Uterine smooth muscle cell (primary cell): ENCODE measurements around the gene SLC4A2. TPM values are rescaled to one million over a fixed set of nuclear protein-coding genes. Genes with fewer than 3 reads are reported as not detected.

ENCODE experiments used
- total RNA-seq: library from RNA; depleted of rRNA; stranded (reverse); fragments of >200 nt; gene quantifications from 2 replicates; pipeline ENCODE4 v1.2.3, GENCODE V29; 2014

The SLC4A2 gene, protein sequence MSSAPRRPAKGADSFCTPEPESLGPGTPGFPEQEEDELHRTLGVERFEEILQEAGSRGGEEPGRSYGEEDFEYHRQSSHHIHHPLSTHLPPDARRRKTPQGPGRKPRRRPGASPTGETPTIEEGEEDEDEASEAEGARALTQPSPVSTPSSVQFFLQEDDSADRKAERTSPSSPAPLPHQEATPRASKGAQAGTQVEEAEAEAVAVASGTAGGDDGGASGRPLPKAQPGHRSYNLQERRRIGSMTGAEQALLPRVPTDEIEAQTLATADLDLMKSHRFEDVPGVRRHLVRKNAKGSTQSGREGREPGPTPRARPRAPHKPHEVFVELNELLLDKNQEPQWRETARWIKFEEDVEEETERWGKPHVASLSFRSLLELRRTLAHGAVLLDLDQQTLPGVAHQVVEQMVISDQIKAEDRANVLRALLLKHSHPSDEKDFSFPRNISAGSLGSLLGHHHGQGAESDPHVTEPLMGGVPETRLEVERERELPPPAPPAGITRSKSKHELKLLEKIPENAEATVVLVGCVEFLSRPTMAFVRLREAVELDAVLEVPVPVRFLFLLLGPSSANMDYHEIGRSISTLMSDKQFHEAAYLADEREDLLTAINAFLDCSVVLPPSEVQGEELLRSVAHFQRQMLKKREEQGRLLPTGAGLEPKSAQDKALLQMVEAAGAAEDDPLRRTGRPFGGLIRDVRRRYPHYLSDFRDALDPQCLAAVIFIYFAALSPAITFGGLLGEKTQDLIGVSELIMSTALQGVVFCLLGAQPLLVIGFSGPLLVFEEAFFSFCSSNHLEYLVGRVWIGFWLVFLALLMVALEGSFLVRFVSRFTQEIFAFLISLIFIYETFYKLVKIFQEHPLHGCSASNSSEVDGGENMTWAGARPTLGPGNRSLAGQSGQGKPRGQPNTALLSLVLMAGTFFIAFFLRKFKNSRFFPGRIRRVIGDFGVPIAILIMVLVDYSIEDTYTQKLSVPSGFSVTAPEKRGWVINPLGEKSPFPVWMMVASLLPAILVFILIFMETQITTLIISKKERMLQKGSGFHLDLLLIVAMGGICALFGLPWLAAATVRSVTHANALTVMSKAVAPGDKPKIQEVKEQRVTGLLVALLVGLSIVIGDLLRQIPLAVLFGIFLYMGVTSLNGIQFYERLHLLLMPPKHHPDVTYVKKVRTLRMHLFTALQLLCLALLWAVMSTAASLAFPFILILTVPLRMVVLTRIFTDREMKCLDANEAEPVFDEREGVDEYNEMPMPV
- 74.8 and 89.6 TPM in 2 replicates for total RNA-seq

DNA sequence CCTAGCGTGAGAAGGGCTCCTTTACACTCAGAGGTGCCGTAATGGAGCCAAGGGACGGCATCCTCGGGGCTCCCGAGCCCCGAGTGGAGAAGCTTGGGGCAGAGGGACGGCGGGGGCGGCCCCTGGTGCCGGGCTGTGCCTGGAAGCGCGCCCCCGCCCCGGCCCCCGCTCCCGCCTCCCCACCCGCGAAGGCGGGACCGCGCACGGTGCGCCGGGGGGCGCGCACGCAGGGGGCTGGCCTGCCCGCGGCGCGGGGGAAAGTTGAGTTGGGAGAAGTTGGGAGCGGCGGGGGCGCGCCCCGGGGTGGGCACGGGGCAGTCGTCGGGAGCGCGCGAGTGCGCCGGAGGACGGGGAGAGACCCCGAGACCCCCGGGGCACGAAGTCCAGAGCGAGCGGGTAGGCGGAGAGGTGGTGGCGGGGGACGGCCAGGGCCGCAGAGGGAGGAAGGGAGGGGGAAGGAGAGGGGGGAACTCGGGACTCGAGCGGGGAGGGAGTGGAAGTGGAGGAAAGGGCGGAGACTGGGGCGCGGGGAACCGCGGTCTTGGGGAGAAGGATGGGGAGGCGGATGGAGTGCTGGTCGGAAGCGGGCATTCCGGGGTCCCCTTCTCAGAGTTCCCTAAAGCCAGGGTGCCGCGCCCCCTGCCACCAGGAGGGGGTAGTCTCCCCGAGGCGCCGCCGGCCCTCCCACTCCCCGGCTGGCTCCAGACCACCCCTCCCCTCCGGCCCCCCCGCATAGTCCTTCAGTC, at the start of gene SLC4A2:
Gene SLC4A2, plus strand, starts transcription at position 223 of the 746 bp plus-strand sequence. CDS start 2,399 bp downstream, outside the sequence.

DNA sequence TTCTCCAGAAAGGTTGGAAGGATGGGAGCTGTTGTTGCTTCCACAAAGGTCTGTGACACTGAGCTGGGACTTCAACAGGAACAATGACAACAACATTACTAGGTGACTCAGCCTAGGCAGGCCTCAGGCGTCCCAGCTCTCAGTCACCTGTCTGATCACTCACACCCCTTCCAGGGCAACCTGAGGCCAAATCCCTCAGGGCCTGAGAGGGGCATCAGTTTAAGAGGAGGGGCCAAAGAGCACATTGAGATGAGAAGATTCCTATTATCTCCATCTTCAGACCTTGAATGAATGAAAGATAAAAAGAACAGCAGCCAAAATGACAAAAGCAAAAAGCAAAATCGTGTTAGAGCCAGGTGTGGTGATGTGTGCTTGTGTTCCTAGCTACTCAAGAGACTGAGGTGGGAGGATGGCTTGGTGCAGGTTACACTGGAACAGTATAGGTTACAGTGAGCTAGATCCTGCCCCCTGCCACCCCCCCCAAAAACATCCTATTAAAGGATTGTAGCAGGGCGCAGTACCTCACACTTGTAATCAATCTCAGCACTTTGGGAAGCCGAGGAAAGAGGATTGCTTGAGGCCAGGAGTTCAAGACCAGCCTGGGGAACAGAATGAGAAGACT, 34.8 kb upstream of the SLC4A2 start, which contains the start of gene ATG9B:
Gene ATG9B, minus strand, starts transcription at position 60 of the 622 bp plus-strand sequence. CDS start 71 bp downstream, outside the sequence.

DNA sequence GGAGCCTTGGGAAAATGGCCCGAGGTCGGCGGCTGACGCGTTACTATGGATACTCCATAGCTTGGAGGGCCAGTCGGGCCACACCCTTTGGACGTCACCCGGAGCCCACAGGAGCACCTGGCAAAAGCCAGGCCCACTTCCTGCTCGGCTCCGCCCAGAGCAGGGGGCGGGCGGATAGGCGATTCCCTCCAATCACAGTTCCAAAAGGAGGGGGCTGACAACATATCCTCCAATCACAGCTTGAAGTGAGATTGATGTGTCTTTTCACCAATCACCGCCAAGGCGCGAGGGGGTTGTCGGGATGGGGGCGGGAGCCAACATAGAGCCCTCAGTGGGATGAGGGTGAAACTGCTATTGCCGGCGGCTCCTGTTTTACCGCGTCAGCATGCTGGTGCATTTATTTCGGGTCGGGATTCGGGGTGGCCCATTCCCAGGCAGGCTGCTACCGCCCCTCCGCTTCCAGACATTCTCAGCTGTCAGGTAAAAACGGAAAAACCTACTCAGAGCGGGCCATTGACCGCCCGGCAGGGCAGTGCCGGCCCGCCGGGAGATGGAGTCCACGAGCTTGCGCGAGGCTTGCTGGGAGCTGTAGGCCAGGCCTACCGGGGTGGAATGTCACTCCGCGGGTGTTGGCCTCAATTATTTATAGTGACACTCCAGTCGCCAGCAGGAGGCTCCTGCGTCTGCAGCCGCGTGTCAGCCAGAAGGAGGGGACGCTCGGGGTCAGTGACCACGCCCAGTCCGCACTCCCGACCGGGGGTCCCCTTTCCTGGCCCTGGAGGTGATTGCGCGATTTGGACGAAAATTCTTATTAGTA, 31.1 kb upstream of the SLC4A2 start, which contains the start of gene ABCB8:
Gene ABCB8, plus strand, starts transcription at position 320 of the 817 bp plus-strand sequence. Its CDS starts 66 bp downstream, at position 386.

DNA sequence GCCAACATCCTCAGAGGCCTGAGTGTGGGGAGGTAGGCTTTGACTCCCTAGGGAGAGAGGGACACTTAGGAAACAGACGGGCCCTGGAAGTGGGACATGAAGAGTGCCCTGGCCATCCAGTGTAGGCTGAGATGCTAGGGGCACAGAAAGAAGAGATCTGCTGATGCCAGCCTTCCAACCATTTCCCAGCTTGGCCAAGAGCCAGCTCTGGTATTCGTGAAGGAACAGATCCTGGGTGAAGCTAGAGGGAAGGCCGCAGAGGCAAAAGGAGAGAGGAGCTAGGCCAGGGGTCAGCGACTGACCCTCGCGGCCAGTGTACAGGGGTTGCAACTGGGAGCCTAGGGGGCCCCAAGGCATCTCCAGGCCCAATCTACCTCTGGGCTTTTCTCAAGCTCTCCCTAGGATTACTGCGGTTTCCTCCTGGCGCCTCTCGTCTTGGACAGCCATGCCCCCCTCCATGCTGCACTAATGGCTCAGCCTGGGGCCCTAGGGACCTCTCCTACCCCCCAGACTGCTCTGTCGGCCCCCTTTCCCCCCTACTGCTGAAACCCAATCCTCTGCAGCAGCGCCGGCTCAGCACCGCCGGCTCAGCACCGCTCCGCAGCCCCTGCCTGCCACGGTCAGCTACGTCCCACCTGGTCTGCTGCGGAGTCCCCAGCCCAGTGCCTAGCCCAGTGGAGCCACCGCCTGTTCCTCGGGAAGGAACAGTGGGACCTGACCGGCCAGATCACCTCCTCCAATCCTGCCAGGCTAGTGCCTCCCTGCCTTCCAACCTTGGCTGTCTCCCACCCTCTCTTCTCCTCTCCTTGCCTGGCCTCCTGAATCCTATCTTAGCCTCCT, 11.2 kb upstream of the SLC4A2 start, which contains the start of gene ASIC3:
Gene ASIC3, plus strand, starts transcription at position 556 of the 840 bp plus-strand sequence. CDS start 355 bp downstream, outside the sequence.

DNA sequence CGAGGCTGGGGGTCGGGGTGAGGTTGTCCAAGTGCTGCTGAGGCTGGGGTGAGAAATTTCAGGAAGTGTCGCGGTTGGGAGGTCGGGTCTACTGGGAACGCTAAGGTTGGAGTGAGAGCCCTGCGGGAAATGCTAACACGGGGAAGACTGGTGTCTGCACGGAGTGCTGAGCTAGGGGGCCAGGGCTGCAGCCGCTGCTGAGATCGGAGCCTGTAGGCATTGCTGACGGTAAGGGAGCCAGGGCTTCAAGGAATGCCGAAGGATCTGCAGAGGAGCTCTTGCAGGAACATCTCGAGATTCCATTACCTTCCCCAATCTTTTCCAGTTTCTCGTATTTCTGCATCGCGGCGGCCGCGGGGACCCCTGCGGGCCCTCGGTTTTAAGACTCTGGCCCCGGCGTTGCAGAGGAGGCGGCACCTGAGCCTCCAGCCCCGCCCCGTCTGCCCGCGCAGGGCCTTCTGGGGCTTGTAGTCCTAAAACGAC, 1.8 kb upstream of the SLC4A2 start, which contains the start of gene CDK5:
Gene CDK5, minus strand, starts transcription at position 392 of the 483 bp plus-strand sequence. Its CDS starts 49 bp downstream, at position 343.

DNA sequence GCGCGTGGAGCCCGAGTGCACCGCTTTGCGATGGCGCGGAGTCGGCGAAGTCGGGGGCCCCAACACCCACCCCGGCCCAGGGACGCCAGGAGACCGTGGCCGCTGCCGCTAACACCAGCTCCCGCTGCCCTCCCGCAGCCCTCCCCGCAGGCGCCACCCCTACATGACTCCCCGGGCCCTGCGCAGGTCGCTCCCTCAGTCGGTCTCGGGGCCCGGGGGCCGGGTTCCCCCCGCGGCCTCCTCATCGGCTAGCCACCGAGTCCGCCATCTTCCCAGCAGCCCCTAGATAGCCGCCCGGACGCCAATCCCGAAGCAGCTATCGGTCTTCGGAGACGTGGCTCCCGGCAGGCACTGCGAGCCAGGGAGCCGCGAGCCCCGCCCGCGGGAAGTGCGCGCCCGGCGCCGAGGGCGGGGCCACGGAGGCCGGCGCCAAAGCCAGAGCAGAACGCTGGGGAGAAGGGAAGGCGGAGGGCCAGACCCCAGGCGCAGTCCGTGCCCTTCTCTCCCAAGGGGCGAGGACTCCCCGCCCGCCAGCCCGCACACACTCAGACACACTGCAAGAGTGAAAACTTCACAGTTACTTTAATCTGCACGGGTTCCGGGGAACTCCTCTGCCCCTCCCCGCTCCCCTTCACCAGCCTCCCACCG, 21.3 kb downstream of the SLC4A2 start, which contains the start of gene FASTK:
Gene FASTK, minus strand, starts transcription at position 288 of the 648 bp plus-strand sequence. Its CDS starts 43 bp downstream, at position 245.

DNA sequence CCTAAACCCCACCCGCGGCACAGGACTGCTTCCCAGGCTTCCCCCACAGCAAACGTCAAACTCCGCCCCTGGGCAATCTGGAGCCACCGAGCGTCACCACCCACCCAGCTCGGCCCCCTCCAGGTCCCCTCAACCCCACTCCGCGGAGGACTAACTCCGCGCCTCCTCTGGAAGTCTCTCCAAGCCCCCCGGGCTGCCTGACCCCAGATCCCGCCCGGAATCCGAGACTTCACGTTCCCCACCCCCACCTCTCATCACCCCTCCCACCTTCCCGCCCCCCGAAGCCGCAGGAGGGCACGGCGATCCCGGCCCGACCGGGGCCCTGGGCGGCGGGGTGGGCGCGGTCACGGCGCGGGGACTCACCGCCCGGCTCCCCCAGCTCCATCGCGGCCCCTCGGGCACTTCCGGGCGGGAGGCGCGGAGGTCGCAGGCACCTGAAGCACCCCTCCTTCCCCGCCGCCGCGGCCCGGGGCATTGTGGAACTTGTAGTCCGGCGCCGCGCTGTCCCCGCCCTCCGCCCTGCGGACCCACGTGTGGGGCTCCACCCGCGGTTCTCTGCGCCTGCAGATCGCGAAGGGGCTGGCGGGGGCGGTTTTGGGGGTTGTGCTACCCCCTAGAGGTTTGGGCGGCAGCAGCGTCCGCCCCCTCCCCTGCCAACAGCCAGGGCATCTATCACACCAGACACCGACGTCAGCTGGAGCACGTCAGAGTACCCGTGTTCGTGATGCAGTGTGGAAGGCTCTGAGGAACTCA, 23.9 kb downstream of the SLC4A2 start, which contains the start of gene TMUB1:
Gene TMUB1, minus strand, starts transcription at position 423 of the 753 bp plus-strand sequence. CDS start 930 bp downstream, outside the sequence.

DNA sequence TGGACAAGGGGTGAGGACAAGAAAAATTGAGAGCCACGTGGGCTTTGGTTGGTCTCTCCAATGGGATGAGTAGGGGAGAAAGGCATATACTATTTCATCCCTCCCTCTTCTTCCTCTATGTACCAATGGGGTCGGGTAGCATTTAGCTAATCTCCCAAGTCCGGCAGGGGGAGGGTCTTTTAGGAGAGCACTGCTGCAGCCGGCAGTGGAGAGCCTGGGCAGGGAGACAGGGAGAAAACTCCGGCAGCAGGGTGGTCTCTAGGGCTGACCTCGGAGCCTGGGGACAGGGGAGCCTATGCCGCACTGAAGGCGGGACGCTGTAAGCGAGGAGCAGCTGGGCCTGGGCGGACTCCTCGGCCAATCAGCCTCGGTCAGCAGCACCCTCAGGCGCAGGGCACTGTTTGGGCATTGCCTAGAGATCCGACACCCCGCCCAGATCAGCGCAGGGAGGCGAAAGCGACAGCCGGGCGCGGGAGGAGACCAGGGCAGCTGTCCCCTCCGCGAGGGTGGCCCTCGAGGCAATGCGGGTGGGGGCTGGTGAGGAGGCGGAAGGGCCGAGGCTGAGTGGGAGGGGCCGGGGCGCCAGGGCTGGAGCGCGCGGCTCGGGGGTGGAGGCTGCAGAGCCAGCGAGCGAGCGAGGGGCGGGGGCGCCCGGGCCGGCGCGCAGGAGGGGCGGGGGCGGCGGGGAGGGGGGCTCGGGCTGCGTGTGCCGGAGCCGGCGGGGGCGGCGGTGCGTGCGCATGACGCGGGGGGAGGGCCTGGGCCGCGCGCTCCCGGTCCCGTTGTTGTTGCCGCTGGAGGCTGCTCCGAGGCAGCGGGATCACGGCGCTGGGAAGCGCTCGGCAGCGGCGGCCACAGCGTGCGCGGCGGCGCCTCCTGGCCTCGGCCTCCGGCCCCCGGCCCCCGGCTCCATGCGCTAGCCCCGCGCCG, 26.6 kb downstream of the SLC4A2 start, which contains the start of gene AGAP3:
Gene AGAP3, plus strand, starts transcription at position 785 of the 930 bp plus-strand sequence. CDS start 267 bp downstream, outside the sequence.

Other genes starting within 250 kb of the SLC4A2 start
- gene AOC1, start 207.1 kb upstream of the SLC4A2 start, total RNA-seq = not detected in 2 replicates
- 4.4 and 5.2 TPM in 2 replicates for gene KCNH2, start 81.3 kb upstream of the SLC4A2 start, total RNA-seq
- gene NOS3, start 68.6 kb upstream of the SLC4A2 start, total RNA-seq = 3.3 and 3.7 TPM in 2 replicates
- gene ATG9B, start 35.1 kb upstream of the SLC4A2 start, total RNA-seq = 0.11 and 0.12 TPM in 2 replicates
- 43.1 and 50.1 TPM in 2 replicates for gene ABCB8, start 31.1 kb upstream of the SLC4A2 start, total RNA-seq
- under 0.01 and 0.75 TPM in 2 replicates for gene ASIC3, start 11.1 kb upstream of the SLC4A2 start, total RNA-seq
- 17.7 and 21.6 TPM in 2 replicates for gene CDK5, start 1.7 kb upstream of the SLC4A2 start, total RNA-seq
- 78.5 and 88.9 TPM in 2 replicates for gene FASTK, start 21.2 kb downstream of the SLC4A2 start, total RNA-seq
- gene TMUB1, start 23.9 kb downstream of the SLC4A2 start, total RNA-seq = 20.6 and 23.4 TPM in 2 replicates
- 41.9 and 48.9 TPM in 2 replicates for gene AGAP3, start 26.9 kb downstream of the SLC4A2 start, total RNA-seq
- gene GBX1, start 108.1 kb downstream of the SLC4A2 start, total RNA-seq = not detected in 2 replicates
- not detected in 2 replicates for gene ASB10, start 127.7 kb downstream of the SLC4A2 start, total RNA-seq
- not detected in 2 replicates for gene H2BK1, start 150.9 kb downstream of the SLC4A2 start, total RNA-seq
- 57.7 and 84.9 TPM in 2 replicates for gene ABCF2, start 167.6 kb downstream of the SLC4A2 start, total RNA-seq
- 60.8 and 86.1 TPM in 2 replicates for gene CHPF2, start 172.9 kb downstream of the SLC4A2 start, total RNA-seq
- 25.6 and 35.7 TPM in 2 replicates for gene SMARCD3, start 189.1 kb downstream of the SLC4A2 start, total RNA-seq